Measurements from ENCODE around the gene DNAJC7.

- TF ChIP-seq ZBTB34 (CRISPR knock-in tag; IDR thresholded peaks at IDR 0.05) (no peak), ZNF551 (CRISPR knock-in tag; IDR thresholded peaks at IDR 0.05) (no peak), BRF1 (IDR thresholded peaks at IDR 0.05; ENCODE audit: borderline replicate concordance, extremely low read depth, insufficient read length) (no peak)
Observed at GRCh38 chr17:42060231-42060630, 43.0 kb upstream of the DNAJC7 start.
